ENCODE data around the gene TUG1. TPM values are rescaled to one million over a fixed set of nuclear protein-coding genes. Genes with fewer than 3 reads are reported as not detected.

The TUG1 gene
- total RNA-seq, 1 donor from 2014 or later, result 74.7 TPM

DNA sequence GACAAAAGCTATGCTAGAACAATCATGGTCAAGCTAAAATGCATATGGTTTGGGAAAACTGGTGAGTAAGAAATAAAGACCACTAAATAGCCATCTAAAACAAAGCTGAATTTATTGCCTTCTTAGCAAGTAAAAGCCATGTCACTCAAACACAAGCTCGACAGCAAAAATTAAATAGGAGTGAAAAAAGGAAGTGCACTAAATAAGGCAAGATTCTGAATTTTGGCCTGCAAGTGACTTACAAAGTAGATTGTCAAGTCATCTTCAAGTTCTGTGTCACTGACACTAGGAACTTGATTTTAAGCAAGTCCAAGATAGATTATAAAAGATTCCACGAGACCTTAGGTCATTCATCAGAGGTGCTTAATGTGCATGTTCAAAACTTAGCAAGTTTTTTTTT is 27.4 kb downstream of the TUG1 start:
- Mint-ChIP-seq H3K4me1 (ENCODE audit: low read depth) (no peaks in the 10 kb centered on the region), H3K36me3 (ENCODE audit: low read depth) (peaks cover 2% of the 10 kb centered on the region), H3K9me3 (ENCODE audit: low read depth) (peaks cover 9% of the 10 kb centered on the region), H3K27ac (ENCODE audit: unreplicated experiment) (no peak overlapping the region), H3K4me3 (ENCODE audit: unreplicated experiment) (no peak overlapping the region), H3K27me3 (ENCODE audit: low read depth) (no peaks in the 10 kb centered on the region)
- TF ChIP-seq, protein P1, sequence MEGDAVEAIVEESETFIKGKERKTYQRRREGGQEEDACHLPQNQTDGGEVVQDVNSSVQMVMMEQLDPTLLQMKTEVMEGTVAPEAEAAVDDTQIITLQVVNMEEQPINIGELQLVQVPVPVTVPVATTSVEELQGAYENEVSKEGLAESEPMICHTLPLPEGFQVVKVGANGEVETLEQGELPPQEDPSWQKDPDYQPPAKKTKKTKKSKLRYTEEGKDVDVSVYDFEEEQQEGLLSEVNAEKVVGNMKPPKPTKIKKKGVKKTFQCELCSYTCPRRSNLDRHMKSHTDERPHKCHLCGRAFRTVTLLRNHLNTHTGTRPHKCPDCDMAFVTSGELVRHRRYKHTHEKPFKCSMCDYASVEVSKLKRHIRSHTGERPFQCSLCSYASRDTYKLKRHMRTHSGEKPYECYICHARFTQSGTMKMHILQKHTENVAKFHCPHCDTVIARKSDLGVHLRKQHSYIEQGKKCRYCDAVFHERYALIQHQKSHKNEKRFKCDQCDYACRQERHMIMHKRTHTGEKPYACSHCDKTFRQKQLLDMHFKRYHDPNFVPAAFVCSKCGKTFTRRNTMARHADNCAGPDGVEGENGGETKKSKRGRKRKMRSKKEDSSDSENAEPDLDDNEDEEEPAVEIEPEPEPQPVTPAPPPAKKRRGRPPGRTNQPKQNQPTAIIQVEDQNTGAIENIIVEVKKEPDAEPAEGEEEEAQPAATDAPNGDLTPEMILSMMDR (IDR thresholded peaks at IDR 0.05), result no peak
- no peak for DNase-seq (ENCODE audit: low spot score)

DNA sequence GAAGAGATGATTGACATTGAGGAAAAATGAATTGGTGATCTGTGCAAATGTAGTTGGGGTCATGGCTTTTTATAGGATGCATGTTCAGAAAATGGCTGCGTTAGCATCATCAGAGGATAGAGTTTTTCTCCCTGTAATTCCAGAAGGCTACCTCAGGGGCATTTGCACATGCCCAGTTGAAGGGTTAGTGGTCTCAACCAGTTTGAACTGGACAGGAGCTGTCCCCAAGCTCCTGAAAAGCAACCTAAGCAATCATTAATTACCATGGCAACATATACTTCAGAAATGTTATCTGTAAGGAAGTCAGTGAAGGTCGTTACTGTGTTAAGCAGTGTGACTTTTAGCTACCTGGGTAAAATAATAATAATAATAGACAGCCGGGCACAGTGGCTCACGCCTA is 29.3 kb downstream of the TUG1 start:
- no peak for DNase-seq (ENCODE audit: low spot score)
- H3K4me1 Mint-ChIP-seq (ENCODE audit: low read depth), result no peaks in the 10 kb centered on the region
- TF ChIP-seq, protein P1 (IDR thresholded peaks at IDR 0.05), result no peak

DNA sequence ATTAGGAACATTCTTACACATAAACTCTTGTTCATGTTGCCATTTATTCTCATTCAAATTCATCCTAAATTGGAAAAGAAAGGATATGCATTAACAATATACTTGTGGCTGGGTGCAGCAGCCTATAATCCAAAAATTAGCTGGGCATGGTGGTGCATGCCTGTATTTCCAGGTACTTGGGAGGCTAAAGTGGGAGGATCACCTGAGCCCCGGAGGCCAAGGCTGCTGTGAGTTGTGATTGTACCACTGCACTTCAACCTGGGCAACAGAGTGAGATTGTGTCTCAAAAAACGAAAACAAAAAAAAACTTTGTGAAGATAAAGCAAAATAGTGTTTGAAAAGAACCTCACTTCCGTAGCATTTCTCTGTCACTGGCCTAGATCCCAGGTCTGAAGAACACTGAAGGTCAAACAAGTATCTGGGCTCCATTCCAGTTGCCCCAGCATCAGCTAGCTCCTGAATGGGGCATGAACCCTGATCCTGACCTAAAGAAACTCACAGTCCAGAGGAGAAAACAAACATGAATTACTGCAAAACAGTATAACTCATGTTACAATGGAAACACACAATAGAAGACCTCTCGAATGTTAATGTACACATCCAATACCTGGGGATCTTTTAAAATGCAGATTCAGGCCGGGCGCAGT is 32.2 kb downstream of the TUG1 start:
- TF ChIP-seq, protein P1 (IDR thresholded peaks at IDR 0.05), result no peak
- Mint-ChIP-seq H3K27me3 (ENCODE audit: low read depth) (peaks cover 2% of the 10 kb centered on the region), H3K36me3 (ENCODE audit: low read depth) (peaks cover 3% of the 10 kb centered on the region), H3K27ac (ENCODE audit: unreplicated experiment) (no peak overlapping the region), H3K9me3 (ENCODE audit: low read depth) (peaks cover 10% of the 10 kb centered on the region), H3K4me3 (ENCODE audit: unreplicated experiment) (no peak overlapping the region), H3K4me1 (ENCODE audit: low read depth) (no peaks in the 10 kb centered on the region)
- no peak for DNase-seq (ENCODE audit: low spot score)

More for the DNA sequence above, 29.3 kb downstream of the TUG1 start:
- no peak overlapping the region for H3K4me3 Mint-ChIP-seq (ENCODE audit: unreplicated experiment)
- H3K9me3 Mint-ChIP-seq (ENCODE audit: low read depth), result peaks cover 5% of the 10 kb centered on the region
- no peak overlapping the region for H3K27ac Mint-ChIP-seq (ENCODE audit: unreplicated experiment)
- H3K27me3 Mint-ChIP-seq (ENCODE audit: low read depth), result peaks cover 2% of the 10 kb centered on the region
- no peaks in the 10 kb centered on the region for H3K36me3 Mint-ChIP-seq (ENCODE audit: low read depth)

DNA sequence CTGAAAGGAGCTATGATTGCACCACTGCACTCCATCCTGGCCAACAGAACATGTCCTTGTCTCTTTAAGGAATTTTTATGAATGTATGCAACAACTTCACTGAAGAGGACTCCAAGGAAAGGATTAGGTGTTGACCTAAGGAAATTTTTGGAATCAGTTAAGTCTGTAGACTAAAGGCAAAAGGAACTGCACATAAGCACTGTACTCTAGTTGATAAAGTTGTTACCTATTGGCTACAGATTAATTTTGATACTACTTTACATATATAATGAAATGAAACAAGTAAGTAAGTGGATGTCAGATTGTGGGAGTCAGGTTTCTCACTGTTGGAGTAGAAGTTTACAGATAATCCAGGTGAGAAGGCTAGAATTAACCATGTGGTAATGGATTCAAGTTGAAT is 36.5 kb downstream of the TUG1 start:
- no peaks in the 10 kb centered on the region for H3K4me1 Mint-ChIP-seq (ENCODE audit: low read depth)

DNA sequence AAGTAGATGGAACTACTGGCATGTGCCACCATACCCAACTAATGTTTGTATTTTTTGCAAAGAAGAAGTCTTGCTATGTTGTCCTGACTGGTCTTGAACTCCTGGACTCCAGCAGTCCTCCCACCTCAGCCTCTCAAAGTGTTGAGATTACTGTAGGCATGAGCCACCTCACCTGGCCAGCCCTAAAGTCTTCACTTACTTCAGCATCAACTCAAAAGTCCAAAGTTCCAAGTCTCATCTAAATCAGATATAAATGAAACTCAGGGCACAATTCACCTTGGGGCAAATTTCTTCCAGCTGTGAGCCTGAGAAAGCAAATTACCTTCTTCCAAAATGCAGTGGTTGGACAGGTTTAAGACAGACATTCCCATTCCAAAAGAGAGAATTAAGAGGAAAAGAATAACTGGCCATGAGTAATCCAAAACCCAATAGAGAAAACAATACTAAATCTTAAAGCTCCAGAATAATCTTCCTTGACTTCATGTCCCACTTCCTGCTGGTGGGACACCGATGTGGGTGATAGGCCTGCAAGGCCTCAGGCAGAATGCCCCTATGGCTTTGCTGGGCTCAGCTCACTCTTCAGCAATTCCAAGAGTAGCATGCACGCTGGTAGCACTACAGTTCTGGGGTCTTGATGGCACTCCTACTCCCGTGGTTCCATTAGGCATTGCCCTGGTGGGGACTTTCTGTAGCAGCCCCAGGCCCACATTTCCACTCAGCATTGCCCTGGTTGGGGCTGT is 50.3 kb downstream of the TUG1 start:
- H3K4me1 Mint-ChIP-seq (ENCODE audit: low read depth), result no peaks in the 10 kb centered on the region
- no peak for DNase-seq (ENCODE audit: low spot score)
- no peaks in the 10 kb centered on the region for H3K36me3 Mint-ChIP-seq (ENCODE audit: low read depth)
- TF ChIP-seq, protein P1 (IDR thresholded peaks at IDR 0.05), result no peak
- H3K9me3 Mint-ChIP-seq (ENCODE audit: low read depth), result no peaks in the 10 kb centered on the region
- H3K27ac Mint-ChIP-seq (ENCODE audit: unreplicated experiment), result no peak overlapping the region
- peaks cover 5% of the 10 kb centered on the region for H3K27me3 Mint-ChIP-seq (ENCODE audit: low read depth)
- H3K4me3 Mint-ChIP-seq (ENCODE audit: unreplicated experiment), result no peak overlapping the region

More for the DNA sequence above, 36.5 kb downstream of the TUG1 start:
- Mint-ChIP-seq H3K27me3 (ENCODE audit: low read depth) (peaks cover 2% of the 10 kb centered on the region), H3K36me3 (ENCODE audit: low read depth) (peaks cover 3% of the 10 kb centered on the region), H3K4me3 (ENCODE audit: unreplicated experiment) (no peak overlapping the region), H3K27ac (ENCODE audit: unreplicated experiment) (no peak overlapping the region), H3K9me3 (ENCODE audit: low read depth) (peaks cover 14% of the 10 kb centered on the region)
- no peak for DNase-seq (ENCODE audit: low spot score)
- TF ChIP-seq, protein P1 (IDR thresholded peaks at IDR 0.05), result no peak
